ENCODE data around the gene FER1L5.

FER1L5 gene

GRCh38 chr2:96695602-96696001 lies 53.0 kb downstream of the FER1L5 start:
- no peak for DNase-seq (ENCODE audit: low read depth in 2 of 2)

DNA sequence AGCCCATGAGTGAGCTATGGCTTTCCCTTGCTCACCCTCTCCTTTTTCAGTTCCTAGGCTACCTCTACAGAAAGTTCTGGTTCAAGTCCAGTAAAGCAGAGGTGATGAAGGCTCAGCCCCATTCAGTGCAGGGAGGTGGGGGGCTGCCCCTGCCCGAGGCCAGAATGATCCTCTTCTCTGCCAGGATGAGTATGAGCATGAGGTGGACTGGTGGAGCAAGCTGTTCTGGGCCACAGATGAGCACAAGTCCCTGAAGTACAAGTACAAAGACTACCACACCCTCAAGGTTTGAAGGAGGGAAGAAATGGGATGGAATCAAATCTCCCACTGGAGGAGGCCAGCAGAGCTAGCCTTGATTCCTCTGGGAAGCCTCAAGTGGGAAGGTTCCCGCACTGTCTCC lies 54.9 kb downstream of the FER1L5 start:
- no peak for DNase-seq (ENCODE audit: low read depth in 2 of 2)

GRCh38 chr2:96698221-96698861 lies 55.8 kb downstream of the FER1L5 start:
- no peak for DNase-seq (ENCODE audit: low read depth in 2 of 2)

DNA sequence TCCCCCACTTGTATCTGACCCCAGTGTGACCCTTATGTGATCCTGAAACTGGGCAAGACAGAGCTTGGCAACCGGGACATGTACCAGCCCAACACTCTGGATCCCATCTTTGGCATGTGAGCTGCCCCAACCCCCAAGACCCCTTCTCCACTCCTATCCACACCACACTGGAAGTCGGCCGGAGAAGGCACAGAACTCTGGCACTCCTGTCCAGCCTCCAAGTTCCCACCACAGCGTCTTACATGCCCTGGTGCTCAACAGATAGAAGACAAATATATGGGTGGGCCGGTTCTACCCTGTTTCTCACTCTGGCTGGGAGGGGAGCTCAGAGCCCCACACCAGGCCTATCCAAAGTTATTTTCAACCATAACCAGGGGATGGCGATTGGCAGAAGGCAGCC lies 56.5 kb downstream of the FER1L5 start:
- no peak for DNase-seq (ENCODE audit: low read depth in 2 of 2)

GRCh38 chr2:96699621-96700020 lies 57.1 kb downstream of the FER1L5 start:
- no peak for DNase-seq (ENCODE audit: low read depth in 2 of 2)

DNA sequence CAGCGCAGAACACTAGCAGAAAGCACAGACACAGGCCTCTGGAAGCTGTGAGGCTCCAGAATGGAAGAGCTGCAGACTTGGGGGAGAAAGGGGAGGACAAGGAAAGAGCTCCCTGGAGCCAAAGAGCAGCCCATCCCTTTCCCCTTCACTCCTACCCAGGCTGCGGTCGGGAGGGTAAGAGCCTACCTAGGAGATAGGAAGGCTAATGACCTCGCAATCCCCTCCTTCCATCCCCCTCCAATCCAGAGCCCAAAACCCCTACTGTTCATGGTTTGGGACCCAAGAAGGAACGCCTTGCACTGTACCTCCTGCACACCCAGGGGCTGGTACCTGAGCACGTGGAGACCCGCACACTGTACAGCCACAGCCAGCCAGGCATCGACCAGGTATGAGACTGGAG lies 57.5 kb downstream of the FER1L5 start:
- DNase-seq (ENCODE audit: low read depth in 2 of 2): no peak

GRCh38 chr2:96701636-96702035 lies 59.1 kb downstream of the FER1L5 start:
- DNase-seq (ENCODE audit: low read depth in 2 of 2): no peak

DNA sequence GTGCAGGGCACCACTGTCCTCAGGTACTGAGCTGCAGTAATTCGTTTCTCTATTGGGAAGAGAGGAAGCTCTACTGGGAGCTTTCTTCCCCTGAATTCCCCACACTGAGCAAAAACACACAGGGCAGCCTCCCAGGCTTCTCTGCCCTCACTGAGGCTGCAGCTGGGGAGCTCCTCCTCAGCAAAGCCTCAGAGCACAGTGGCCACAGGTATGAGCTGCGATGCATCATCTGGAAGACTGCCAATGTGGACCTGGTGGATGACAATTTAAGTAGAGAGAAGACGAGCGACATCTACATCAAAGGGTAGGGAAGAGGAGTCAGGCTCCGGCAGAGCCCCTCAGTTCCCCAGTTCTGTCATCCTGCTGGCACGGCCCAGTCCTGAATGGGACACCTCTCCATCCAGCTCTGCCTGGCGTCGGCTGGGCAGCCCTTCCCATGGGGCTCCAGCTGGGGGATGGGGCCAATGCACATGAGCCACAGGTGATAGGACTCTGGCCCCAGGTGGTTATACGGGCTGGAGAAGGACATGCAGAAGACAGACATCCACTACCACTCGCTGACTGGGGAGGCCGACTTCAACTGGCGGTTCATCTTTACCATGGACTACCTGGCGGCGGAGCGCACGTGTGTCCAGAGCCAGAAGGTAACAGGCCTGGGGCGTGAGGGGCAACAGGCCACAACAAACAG lies 59.7 kb downstream of the FER1L5 start:
- DNase-seq (ENCODE audit: low read depth in 2 of 2): no peak

GRCh38 chr2:96703021-96703751 lies 60.6 kb downstream of the FER1L5 start:
- no peak for DNase-seq (ENCODE audit: low read depth in 2 of 2)

DNA sequence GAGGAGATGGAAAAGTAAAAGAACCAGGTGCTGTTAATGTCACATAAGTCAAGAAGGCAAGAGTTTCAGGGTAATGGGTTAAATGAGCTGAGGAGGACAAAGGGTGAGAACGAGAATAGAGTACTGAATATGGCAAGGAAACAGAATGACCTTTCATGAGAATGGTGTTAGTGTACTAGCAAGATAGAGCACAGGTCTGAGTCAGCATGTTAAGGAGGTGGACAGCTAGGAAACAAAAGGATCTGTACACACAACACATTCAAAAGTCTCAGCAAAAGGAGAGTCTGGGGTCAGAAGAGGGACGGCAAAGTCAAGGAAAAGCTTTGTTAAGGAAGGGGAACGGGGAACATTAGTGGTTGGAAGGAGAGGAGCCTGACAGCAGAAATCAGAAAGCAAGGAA lies 68.4 kb downstream of the FER1L5 start:
- no peak for DNase-seq (ENCODE audit: low read depth in 2 of 2)

GRCh38 chr2:96715658-96716057 lies 73.1 kb downstream of the FER1L5 start:
- no peak for DNase-seq (ENCODE audit: low read depth in 2 of 2)

DNA sequence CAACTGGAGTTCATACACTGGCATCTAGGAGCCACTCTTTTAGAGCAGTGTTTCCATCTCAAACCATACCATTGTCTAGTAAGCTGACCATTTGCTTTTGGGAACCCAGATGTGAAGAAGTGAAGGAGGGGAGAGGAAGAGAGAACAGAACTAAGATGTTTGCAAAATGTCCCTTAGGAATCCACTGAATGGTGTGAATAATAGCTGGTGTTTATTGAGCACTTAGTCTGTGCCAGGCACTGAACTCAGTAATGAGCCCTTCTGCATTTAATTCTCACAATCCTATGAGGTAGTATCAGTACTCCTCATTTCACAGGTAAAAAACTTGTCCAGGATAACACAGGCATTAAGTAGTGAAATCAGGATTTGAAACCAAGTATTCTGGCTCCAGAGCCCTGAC lies 73.8 kb downstream of the FER1L5 start:
- no peak for DNase-seq (ENCODE audit: low read depth in 2 of 2)

DNA sequence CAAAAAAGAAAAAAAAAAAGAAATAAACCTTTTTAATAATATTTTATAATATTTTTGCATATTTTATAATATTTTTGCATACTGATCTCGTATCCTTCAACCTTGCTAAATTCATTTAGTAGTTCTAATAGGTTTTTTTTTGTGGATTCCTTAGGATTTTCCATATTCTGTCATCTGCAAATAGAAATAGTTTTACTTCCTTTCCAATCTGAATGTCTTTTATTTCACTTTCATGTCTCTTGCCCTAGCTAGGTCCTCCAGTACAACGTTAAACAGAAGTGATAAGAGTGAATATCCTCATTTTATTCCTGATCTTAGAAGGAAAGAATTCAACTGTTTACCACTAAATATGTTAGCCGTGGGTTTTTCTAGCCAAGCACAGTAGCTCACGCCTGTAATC lies 83.6 kb downstream of the FER1L5 start:
- no peak for DNase-seq (ENCODE audit: low read depth in 2 of 2)

- no peak for DNase-seq (ENCODE audit: low read depth in 2 of 2)
These were observed 84.9 kb downstream of the FER1L5 start for GRCh38 chr2:96727431-96727830.

GRCh38 chr2:96729748-96730147 lies 87.2 kb downstream of the FER1L5 start:
- no peak for DNase-seq (ENCODE audit: low read depth in 2 of 2)

DNA sequence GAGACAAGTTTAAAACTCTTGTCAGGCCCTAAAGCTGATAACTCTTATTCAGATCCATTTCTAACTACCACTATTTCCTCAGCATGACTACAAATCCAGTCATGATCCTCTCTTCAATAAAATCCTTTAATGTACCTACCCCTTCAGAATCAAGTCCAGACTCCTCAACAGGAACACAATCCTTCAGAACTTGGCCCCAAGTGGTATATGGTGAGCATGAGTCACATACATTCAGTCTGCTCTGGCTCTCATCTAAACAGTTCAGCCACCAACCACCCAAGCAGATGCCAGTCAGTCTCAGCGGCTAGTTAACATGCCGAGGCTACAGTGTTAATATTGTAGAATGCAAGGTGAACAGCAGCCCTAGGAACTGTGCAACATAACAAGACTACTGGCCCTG lies 87.6 kb downstream of the FER1L5 start:
- DNase-seq (ENCODE audit: low read depth in 2 of 2): no peak

DNA sequence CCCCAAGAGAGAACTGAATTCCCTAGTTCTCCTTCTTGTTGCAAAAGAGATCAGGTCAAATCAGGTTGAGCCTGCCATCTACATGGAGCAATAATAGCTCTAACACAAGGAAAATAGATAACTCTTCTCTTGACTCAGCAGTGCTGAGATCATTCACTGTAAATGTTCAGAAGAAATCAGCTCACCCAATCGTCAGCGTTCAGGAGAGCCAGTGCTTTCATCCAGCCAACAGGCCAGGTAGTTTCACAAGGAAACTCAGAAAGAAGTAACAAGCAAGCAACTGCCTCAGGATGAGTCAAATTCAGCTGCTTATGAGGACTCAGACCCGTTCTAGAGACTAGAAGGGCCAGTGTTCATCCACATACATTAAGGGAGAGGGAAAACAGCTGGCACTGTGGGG lies 91.4 kb downstream of the FER1L5 start:
- DNase-seq (ENCODE audit: low read depth in 2 of 2): no peak

- DNase-seq (ENCODE audit: low read depth in 2 of 2): no peak
These were observed 92.5 kb downstream of the FER1L5 start for GRCh38 chr2:96734880-96735583.

- no peak for DNase-seq (ENCODE audit: low read depth in 2 of 2)
These were observed 94.7 kb downstream of the FER1L5 start for GRCh38 chr2:96737251-96737650.

DNA sequence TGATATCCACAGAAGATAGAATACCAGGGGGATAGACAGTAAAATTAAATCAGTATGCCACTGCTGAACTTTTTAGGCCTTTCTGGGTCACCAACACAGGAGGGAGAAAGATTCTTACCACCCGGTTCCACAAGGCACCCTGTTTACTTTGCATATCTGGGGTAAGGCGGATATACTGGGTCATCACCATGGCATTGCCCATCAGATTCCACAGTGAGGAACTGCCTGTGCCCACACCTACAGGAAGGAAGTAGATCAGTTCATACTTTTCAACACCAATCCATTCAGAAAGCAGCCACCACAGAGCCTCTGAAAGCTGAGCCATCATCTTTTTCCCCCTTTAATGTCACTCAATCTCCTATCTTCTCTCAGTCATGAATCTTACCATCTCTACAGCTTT lies 95.3 kb downstream of the FER1L5 start:
- DNase-seq (ENCODE audit: low read depth in 2 of 2): no peak

- DNase-seq (ENCODE audit: low read depth in 2 of 2): no peak
These were observed 96.6 kb downstream of the FER1L5 start for GRCh38 chr2:96739076-96739632.
